Panc1 (cell line): ENCODE data around the gene KBTBD8. TPM values are rescaled to one million over a fixed set of nuclear protein-coding genes. Genes with fewer than 3 reads are reported as not detected.

Experiments used
- ATAC-seq: fragments of 200-7000 bp; cut with Tn5 transposase; 2 replicates; pipeline ENCODE4 v1.9.1; 2020; ENCODE audit warnings: mild to moderate bottlenecking, moderate library complexity
- BruUV-seq: library from RNA; stranded (reverse); fragments of 400-500 nt; replicated peaks from 2 replicates; lab custom pipeline; 2021; lab: Mats Ljungman, UMichigan
- CTCF ChIA-PET: fragments of 300-600 bp; sonication (Branson Sonifier 250); formaldehyde crosslinking; loops from one replicate; lab custom pipeline; 2022; ENCODE audit warnings: antibody characterized with exemption; lab: Charles Lee
- POLR2A ChIA-PET: fragments of 300-600 bp; sonication (Branson Sonifier 250); formaldehyde crosslinking; loops from one replicate; lab custom pipeline; 2022; ENCODE audit warnings: antibody characterized with exemption; lab: Charles Lee
- DNase-seq: peaks from one replicate; pipeline ENCODE4 v3.0.0-alpha.2; 2010; ENCODE audit warnings: low read depth, low spot score
- H3K27ac ChIP-seq: 2 replicates; pipeline ENCODE4 v1.5.1; 2011; ENCODE audit warnings: mild to moderate bottlenecking, low read length, inconsistent platforms
- H3K27me3 ChIP-seq: fragments of 200-500 bp; sonication (Bioruptor generic); 2 replicates; pipeline ENCODE4 v1.6.0; 2014; ENCODE audit warnings: low read length, inconsistent platforms; ENCODE audit not compliant: control insufficient read depth, insufficient read depth
- H3K36me3 ChIP-seq: fragments of 200-500 bp; sonication (Bioruptor generic); 2 replicates; pipeline ENCODE4 v1.5.1; 2014; ENCODE audit warnings: inconsistent platforms, mild to moderate bottlenecking, low read length, moderate library complexity; ENCODE audit not compliant: control insufficient read depth, insufficient read depth
- H3K4me1 ChIP-seq: 2 replicates; pipeline ENCODE4 v1.5.1; 2011; ENCODE audit warnings: inconsistent platforms, mild to moderate bottlenecking, low read length, moderate library complexity; ENCODE audit not compliant: control insufficient read depth, insufficient read depth
- H3K4me3 ChIP-seq, 2 experiments: 2 replicates each; pipeline ENCODE4 v1.5.1; 2011 to 2012; ENCODE audit warnings: low read depth in 2 of 2, low read length in 2 of 2, mild to moderate bottlenecking in 2 of 2, inconsistent platforms in 1 of 2, moderate library complexity in 1 of 2
- H3K9me3 ChIP-seq: fragments of 200-500 bp; sonication (Bioruptor generic); 2 replicates; pipeline ENCODE4 v1.5.1; 2014; ENCODE audit warnings: low read depth, mild to moderate bottlenecking, inconsistent platforms, low read length, moderate library complexity; ENCODE audit not compliant: control insufficient read depth, insufficient read depth
- POLR2AphosphoS5 ChIP-seq: IDR thresholded peaks from 2 replicates; pipeline ENCODE4 v1.6.1; 2012; ENCODE audit warnings: mild to moderate bottlenecking, low read depth, low read length, moderate library complexity
- SIN3A ChIP-seq: IDR thresholded peaks from 2 replicates; pipeline ENCODE4 v1.6.1; 2012; ENCODE audit warnings: low read depth, mild to moderate bottlenecking, low read length, moderate library complexity, borderline replicate concordance; ENCODE audit not compliant: insufficient read depth
- TCF7L2 ChIP-seq: IDR thresholded peaks from 2 replicates; pipeline ENCODE4 v1.6.1; 2011; ENCODE audit warnings: mild to moderate bottlenecking, low read depth, low read length, inconsistent platforms
- in situ Hi-C: cut with HindIII; loops from 2 replicates; pipeline ENCODE4 v1.10.0; 2016; ENCODE audit warnings: low sequenced_read_pairs, low pct_unique_long_range_greater_than_20kb
- intact Hi-C: fragments of 100-400 bp; cut with micrococcal nuclease; formaldehyde crosslinking; loops from one replicate; pipeline ENCODE4 v1.10.0; 2022; ENCODE audit not compliant: unreplicated experiment
- total RNA-seq: library from RNA; stranded (reverse); gene quantifications from one replicate; pipeline ENCODE4 v1.2.1, GENCODE V29; 2021; ENCODE audit not compliant: unreplicated experiment
- TF ChIP-seq, protein P1 (sequence below): fragments of 450-650 bp; IDR thresholded peaks from 2 replicates; pipeline ENCODE4 v1.5.1; 2017; ENCODE audit warnings: mild to moderate bottlenecking
- TF ChIP-seq, protein P2 (sequence below), 2 experiments: IDR thresholded peaks; 2 replicates each; pipeline ENCODE4 v1.6.1; 2011 to 2012; ENCODE audit warnings: low read depth in 2 of 2, control low read depth in 1 of 2, low read length in 1 of 2, mild to moderate bottlenecking in 1 of 2, moderate library complexity in 1 of 2; ENCODE audit not compliant: insufficient read depth in 1 of 2

Gene KBTBD8
- total RNA-seq, 1 experiment from 2014 or later, result 0.98 TPM

DNA sequence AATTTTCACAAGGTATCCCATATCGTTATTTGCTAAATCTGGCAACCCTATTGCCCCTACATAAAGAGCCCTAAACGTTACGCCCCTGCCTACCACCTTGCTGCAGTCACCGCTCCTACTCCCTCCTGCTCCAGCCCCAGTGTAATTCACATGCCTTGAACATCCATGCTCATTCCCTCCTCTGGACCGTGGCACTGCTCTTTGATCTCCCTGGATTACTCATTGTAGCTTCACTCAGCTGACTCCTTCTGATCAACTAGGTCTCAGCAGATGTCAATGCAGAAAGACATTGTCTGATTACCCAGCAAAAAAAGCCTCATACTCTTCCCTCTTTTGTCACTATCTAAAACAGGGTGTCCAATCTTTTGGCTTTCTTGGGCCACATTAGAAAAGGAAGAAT, 40.7 kb upstream of the KBTBD8 start:
- no peaks in the 10 kb centered on the region for H3K36me3 ChIP-seq
- in situ Hi-C loops, result no loop called here
- no peak overlapping the region for H3K27ac ChIP-seq
- no peaks in the 10 kb centered on the region; the same call in 1 of the 2 replicates for H3K27me3 ChIP-seq
- H3K4me1 ChIP-seq, result no peaks in the 10 kb centered on the region
- DNase-seq (no peak), ATAC-seq (no peak)
- TF ChIP-seq, protein P1, sequence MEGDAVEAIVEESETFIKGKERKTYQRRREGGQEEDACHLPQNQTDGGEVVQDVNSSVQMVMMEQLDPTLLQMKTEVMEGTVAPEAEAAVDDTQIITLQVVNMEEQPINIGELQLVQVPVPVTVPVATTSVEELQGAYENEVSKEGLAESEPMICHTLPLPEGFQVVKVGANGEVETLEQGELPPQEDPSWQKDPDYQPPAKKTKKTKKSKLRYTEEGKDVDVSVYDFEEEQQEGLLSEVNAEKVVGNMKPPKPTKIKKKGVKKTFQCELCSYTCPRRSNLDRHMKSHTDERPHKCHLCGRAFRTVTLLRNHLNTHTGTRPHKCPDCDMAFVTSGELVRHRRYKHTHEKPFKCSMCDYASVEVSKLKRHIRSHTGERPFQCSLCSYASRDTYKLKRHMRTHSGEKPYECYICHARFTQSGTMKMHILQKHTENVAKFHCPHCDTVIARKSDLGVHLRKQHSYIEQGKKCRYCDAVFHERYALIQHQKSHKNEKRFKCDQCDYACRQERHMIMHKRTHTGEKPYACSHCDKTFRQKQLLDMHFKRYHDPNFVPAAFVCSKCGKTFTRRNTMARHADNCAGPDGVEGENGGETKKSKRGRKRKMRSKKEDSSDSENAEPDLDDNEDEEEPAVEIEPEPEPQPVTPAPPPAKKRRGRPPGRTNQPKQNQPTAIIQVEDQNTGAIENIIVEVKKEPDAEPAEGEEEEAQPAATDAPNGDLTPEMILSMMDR, result no peak
- no peak for TF ChIP-seq SIN3A
- no peak for TF ChIP-seq POLR2AphosphoS5
- TF ChIP-seq TCF7L2, result no peak
- TF ChIP-seq, protein P2, sequence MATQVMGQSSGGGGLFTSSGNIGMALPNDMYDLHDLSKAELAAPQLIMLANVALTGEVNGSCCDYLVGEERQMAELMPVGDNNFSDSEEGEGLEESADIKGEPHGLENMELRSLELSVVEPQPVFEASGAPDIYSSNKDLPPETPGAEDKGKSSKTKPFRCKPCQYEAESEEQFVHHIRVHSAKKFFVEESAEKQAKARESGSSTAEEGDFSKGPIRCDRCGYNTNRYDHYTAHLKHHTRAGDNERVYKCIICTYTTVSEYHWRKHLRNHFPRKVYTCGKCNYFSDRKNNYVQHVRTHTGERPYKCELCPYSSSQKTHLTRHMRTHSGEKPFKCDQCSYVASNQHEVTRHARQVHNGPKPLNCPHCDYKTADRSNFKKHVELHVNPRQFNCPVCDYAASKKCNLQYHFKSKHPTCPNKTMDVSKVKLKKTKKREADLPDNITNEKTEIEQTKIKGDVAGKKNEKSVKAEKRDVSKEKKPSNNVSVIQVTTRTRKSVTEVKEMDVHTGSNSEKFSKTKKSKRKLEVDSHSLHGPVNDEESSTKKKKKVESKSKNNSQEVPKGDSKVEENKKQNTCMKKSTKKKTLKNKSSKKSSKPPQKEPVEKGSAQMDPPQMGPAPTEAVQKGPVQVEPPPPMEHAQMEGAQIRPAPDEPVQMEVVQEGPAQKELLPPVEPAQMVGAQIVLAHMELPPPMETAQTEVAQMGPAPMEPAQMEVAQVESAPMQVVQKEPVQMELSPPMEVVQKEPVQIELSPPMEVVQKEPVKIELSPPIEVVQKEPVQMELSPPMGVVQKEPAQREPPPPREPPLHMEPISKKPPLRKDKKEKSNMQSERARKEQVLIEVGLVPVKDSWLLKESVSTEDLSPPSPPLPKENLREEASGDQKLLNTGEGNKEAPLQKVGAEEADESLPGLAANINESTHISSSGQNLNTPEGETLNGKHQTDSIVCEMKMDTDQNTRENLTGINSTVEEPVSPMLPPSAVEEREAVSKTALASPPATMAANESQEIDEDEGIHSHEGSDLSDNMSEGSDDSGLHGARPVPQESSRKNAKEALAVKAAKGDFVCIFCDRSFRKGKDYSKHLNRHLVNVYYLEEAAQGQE (IDR thresholded peaks at IDR 0.05; ENCODE audit: insufficient read depth in 1 of 2, low read depth in 2 of 2, low read length in 1 of 2), result no peak
- BruUV-seq, result no TSS peak
- CTCF ChIA-PET, result no interaction called here
- POLR2A ChIA-PET, result no interaction called here
- no peak overlapping the region for H3K4me3 ChIP-seq
- intact Hi-C loops, result no loop called here
- H3K9me3 ChIP-seq, result no peaks in the 10 kb centered on the region

DNA sequence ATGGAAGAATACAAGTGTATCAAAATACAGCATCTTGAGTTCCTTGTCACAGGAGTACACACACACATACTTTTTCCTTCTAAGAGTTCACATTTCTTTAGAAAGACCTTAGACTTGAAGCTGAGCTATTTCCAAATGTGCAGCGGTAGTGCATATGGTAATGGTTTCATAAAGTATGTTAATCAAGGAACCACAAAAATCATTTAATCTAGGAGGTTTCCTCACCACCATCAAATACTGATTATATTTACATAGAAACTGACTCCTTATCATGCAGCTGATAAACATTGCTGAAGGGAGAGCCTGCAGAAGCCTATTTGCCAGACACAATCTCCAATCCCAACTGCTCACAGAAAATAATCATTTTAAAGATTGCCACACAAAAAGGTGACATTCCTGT, 40.0 kb upstream of the KBTBD8 start:
- peaks cover 2% of the 10 kb centered on the region for H3K27me3 ChIP-seq
- TF ChIP-seq POLR2AphosphoS5, result no peak
- TF ChIP-seq TCF7L2, result no peak
- TF ChIP-seq, protein P1, result no peak
- TF ChIP-seq SIN3A, result no peak
- TF ChIP-seq, protein P2 (IDR thresholded peaks at IDR 0.05; ENCODE audit: insufficient read depth in 1 of 2, low read depth in 2 of 2, low read length in 1 of 2), result no peak
- POLR2A ChIA-PET, result no interaction called here
- no peak overlapping the region for H3K27ac ChIP-seq
- no peaks in the 10 kb centered on the region for H3K36me3 ChIP-seq
- no peaks in the 10 kb centered on the region for H3K9me3 ChIP-seq
- no peak for ATAC-seq
- CTCF ChIA-PET, result no interaction called here
- in situ Hi-C loops, result no loop called here
- H3K4me1 ChIP-seq, result no peaks in the 10 kb centered on the region
- intact Hi-C loops, result no loop called here
- BruUV-seq, result no TSS peak
- no peak for DNase-seq
- no peak overlapping the region for H3K4me3 ChIP-seq
